Measurements from ENCODE around the gene HGFAC.

GRCh38 chr4:3406431-3406830 lies 35.3 kb upstream of the HGFAC start:
- TF ChIP-seq EZH2phosphoT487 (IDR thresholded peaks at IDR 0.05; ENCODE audit: insufficient read depth, low read depth) (no peak), EZH2 (IDR thresholded peaks at IDR 0.05; ENCODE audit: insufficient read depth, poor library complexity, severe bottlenecking) (no peak)

Data from GM23248 (cell line).